ENCODE results near the gene NCF4.

NCF4 gene

DNA sequence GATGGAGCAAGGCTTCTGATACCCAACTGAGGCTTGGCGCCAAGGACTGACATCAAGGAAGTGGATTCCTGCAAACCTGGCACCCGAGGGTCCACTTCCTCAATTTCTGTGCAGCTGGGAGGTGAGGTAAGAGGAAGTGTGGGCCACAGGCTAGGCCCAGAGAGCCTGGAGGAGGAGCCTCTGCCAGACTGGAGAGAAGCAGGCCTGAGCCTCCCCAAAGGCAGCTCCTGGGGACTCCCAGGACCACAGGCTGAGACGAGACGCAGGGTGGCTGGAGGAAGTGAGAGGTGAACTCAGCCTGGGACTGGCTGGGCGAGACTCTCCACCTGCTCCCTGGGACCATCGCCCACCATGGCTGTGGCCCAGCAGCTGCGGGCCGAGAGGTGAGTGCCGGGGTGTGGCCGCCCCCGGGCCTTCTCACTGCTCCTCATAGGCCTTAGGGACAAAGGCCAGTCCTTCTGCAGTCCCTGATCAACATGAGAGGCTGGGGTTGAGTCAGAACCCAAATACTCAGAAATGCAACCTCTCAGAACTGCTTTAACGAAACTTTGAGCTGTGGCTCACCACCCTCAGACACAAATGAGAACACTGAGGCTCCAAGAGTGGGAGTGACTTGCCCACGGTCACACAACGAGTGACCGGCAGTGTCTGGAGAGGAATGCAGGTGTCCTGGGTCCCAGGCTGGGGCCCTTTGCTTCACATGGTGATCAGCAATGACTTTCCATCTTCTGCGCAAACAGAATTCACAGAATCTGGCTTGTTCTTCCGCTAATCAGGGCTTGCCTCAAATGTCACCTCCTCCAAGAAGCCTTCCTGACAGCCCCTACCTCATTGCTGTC lies at the start of gene NCF4:
Gene NCF4, plus strand, starts transcription at position 186 of the 839 bp plus-strand sequence. Its CDS starts 166 bp downstream, at position 352.
- DNase-seq (ENCODE audit: low read depth in 2 of 2) = no peak

DNA sequence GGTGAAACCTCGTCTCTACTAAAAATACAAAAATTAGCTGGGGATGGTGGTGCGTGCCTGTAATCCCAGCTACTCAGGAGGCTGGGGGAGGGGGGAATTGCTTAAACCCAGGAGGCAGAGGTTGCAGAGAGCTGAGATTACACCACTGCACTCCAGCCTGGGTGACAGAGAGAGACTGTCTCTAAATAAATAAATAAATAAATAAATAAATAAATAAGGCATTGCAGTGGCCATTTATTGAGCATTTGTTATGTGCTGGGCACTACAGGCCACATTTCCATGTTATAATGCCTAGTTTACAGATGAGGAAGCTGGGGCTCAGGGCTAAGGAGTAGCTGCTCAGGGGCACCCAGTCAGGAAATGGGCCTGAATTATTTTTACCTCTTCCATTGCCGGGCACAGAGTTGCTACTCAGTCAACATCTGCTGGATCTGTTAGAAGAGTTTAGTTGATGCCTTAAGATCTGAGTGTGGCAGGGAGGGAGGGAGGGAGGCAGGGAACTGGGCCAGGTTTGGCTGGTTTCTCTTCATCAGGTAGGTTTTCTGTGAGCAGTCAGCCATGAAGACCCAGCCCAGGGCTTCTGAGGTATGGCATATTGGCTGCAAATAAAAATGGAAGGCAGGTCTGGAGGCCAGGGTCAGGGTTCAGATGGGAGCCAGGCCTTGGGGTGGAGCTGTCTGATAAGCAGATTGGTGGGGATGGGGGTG lies 49.6 kb upstream of the NCF4 start:
- DNase-seq (ENCODE audit: low read depth in 2 of 2) = no peak

DNA sequence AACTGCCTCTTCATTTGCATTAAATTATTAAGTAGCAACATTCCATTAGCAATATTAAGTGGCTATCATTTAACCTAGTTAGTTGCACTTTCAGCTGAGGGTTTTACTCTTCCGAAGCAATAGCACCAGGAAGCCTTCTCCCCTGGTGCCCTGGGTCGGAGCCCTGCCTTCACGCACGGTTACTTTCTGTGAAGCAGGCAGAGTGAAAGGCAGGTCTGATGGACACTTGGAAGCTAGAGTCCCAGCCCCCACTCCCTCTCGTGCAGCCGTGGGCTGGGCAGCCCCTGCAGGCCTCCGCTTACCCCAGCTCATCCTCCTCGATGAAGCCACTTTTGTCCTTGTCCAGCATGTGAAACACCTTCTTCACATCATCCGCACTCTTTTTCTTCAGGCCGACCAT lies 46.0 kb upstream of the NCF4 start:
- DNase-seq (ENCODE audit: low read depth in 2 of 2) = no peak

DNA sequence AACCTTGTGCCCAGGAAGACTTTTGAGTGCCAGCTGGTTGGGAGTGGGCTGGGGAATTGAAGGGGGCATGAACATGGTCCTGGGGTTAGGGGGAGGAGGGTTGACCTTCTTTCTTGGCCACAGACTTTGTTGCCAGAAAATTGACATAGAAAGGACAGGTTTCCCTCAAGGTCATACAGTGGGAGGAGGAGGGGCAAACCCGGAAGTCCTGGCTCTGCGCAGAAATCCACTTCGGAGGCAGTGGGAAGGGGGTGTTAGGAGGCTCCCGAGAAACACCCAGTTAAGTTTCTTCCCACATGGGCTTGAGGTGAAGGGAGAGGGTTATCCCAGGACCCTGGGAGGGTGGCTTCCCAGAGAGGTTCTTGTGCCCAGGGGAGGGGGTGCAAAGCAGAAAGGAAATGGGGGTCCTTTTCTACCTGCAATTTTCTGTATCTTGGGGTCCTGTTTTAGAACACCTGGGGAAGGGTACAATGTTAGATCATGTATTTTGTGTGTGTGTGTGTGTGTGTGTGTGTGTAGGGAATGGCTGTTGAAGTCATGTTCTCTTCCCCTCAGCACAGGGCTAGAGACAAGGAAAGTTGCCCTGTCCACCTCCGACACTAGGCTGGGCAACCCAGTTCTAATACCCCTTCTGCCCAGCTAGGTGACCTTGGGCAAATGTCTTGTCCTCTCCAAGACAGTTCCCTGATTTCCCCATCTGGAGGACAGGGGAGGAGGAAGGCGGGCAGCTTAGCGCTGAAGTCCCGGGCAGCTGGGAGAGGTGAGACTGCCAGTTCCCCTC lies 45.1 kb upstream of the NCF4 start:
- no peak for DNase-seq (ENCODE audit: low read depth in 2 of 2)

- no peak for DNase-seq (ENCODE audit: low read depth in 2 of 2)
These were observed 44.5 kb upstream of the NCF4 start for GRCh38 chr22:36816339-36816635.

GRCh38 chr22:36816636-36817524 lies 43.9 kb upstream of the NCF4 start, which contains the start of gene PVALB:
TSS of gene PVALB (minus strand) at chr22:36817035. CDS start at chr22:36817005, 30 bp downstream.
- no peak for DNase-seq (ENCODE audit: low read depth in 2 of 2)

DNA sequence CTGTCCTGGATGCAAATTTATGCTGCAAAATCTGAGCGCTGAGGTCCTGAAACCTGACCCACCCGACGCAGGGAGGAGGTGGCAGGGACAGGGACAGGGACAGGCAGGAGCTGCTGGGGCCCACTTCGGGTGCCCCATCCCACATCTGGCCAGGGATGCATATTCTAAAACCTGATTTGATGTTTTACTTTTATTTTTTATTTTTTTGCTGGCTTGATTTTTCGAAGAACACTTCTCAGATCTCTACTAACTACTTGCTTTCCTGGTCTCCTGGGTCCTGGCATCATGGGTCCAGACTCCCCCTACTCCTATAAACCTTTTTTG lies 43.3 kb upstream of the NCF4 start:
- no peak for DNase-seq (ENCODE audit: low read depth in 2 of 2)

DNA sequence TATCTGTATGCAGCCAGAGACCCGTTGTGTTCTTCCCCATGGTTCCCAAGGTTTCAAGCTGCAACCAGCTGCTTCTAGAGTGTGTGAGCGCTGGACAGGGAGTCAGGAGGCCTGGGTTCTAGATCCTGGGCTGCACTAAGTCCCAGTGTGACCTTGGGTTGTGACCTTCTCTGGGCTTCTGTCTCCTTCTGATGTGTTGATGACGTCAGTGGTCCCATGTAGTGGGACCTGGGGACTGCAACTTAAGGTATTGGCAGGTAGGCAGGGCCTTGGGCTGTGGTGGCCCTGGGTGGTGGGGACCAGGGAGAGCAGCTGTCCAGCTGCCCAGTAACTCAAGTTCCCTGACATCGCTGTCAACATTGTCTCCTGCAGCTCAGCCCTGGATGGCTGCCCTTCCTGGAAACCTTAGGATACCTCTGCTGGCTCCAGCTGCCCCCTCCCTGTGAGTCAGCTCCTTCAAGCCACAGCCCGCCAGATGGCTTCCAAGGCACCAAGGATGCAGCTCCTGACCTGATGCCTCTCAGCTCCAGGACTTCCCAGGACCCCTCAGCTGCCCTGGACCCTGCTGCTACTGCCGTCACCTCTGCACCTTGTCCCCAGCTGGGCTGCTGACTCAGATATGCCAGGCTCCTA lies 42.7 kb upstream of the NCF4 start:
- no peak for DNase-seq (ENCODE audit: low read depth in 2 of 2)

GRCh38 chr22:36819112-36819511 lies 41.7 kb upstream of the NCF4 start:
- DNase-seq (ENCODE audit: low read depth in 2 of 2) = no peak

- DNase-seq (ENCODE audit: low read depth in 2 of 2) = no peak
These were observed 38.2 kb upstream of the NCF4 start for GRCh38 chr22:36822581-36822980.

DNA sequence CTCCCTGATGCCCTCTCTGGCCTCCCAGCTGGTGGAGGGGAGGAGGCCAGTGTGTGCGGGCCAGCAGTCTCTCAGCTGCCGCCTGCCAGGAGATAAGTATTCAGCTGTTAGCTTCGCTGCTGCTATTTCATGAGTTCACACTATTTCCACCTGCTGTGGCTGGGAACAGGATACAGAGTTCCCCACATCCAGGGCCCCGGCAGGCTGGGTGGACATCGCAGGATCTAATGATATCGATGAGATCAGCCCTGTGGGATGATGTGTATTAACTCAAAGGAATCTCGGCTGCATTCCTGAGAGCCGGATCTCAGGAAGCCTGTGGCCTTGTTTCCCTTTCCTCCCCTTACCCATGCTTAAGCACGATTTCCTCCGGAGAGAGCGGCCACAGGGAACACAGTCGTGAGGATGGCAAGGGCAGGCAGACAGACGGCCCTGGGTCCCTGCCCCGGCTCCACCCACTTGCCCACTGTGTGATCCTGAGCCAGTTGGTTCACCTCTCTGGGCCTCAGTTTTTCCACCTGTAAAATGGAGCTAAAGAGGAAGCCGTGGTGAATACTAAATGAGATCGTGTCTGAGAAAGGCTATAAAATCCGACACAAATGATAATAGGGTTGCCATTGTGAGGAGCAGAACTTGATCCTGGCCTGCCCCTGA lies 37.5 kb upstream of the NCF4 start:
- DNase-seq (ENCODE audit: low read depth in 2 of 2) = no peak

- DNase-seq (ENCODE audit: low read depth in 2 of 2) = no peak
These were observed 36.2 kb upstream of the NCF4 start for GRCh38 chr22:36824655-36825054.

DNA sequence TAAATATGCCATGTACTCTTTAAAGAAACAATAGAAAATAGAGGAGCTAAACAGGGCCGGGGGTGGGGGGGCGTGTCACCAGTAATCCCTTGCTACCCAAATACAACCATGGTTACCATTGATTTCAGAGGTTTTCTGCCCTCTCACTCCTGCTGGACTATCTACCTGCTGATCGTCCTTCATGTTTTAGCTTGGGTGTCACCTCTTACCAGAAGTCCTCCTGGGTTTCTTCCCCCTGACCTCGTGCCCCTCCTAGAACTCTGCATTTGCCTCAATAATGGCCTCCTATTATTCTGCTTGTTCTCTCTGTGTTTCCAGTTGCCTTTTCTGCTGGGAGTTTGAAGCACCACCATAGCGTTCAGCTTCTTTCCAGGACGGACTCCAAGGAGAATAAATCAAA lies 34.5 kb upstream of the NCF4 start:
- no peak for DNase-seq (ENCODE audit: low read depth in 2 of 2)

DNA sequence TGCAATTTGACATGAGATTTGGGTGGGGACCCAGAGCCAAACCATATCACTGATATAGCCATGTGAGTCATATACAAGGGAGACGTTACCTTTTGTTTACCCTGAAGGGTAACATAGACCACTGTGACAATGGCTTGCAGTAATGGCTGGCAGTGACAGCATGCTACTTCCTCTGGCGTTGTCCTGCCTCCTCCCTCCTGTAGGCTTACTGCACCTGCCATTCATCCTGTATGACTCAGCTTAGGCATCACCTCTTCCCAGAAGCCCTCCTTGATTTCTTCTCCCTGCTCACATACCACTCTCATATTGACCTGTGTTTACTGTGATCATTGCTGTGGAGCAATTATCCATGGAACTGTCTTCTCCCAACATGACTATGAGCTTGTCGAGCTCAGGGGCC lies 32.0 kb upstream of the NCF4 start:
- no peak for DNase-seq (ENCODE audit: low read depth in 2 of 2)

DNA sequence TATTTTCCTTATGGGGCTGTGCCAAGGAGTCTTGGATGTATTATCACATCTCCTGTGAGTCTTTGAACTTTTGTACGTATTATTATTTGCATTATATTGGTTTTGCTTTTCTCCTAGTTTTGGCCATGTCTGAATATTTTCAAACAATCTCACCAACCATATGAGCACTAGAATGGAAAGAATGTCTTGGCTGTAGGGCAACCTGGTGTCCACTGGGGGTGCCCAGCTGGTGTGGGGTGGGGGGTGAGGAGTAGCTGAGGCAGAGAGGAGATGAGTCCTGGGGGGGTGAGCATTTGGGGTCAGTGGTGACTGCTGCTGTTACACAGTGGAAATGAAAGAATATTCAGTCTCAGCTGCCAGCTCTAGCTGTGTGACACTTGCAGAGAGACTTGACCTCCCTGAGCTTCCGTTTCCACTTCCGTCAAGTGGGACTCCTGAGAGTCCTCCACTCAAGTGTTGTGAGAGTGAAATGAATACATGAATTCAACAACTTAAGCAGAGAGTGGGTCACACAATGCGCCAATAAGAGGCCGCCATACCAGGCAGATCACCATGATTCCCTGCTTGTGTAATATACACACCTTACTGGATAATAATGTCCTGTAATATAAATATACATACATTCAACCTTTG lies 31.3 kb upstream of the NCF4 start:
- DNase-seq (ENCODE audit: low read depth in 2 of 2) = no peak

- no peak for DNase-seq (ENCODE audit: low read depth in 2 of 2)
These were observed 30.2 kb upstream of the NCF4 start for GRCh38 chr22:36830601-36831000.

DNA sequence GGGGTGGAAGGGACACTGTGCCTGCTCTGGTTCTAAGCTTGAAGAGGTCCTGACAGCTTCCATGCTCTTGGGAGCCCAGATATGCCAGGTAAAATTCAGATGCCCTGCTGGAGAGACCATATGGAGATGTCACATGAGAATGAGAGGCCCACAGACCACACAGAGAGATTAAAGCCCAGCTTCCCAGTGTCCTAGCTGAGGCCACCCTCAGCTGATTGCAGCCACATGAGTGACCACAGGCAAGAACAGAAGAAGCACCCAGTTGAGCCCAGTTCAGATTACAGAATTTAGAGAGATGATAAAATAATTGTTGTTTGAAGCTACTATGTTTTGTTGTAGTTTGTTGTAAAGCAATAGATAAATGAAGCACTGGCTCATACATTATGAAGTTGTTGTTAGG lies 29.6 kb upstream of the NCF4 start:
- DNase-seq (ENCODE audit: low read depth in 2 of 2) = no peak

DNA sequence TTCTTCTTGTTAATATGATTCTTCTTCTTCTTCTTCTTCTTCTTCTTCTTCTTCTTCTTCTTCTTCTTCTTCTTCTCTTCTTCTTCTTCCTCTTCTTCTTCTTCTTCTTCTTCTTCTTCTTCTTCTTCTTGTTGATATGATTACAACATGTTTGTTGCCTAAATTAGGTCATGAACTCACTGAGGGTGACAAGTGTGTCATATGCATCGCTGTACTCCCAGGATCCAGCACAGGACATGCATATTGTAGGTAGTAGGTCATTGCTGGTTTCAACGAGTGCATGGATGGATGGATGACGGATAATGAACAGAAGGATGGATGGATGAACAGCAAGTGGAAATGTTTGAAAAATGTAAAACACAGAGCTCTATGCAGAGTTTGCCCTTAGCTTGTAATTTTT lies 29.1 kb upstream of the NCF4 start:
- no peak for DNase-seq (ENCODE audit: low read depth in 2 of 2)

DNA sequence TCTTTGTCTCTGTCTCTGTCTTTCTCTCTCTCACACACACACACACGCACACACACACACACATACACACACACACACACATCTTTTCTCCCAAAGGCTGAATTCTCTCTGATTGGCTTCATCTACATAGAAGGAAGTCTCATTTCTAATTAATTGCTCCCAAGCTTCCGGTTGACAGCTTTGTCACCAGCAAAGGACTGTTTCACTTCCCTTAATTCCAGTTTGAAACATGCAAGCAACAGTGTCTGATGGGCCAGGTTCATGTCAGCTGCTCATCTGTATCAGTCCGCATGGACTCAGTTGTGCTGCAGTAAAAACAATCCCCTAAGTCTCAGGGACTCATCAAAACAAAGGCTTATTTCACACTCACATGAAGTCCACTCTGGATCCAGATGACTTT lies 27.7 kb upstream of the NCF4 start:
- DNase-seq (ENCODE audit: low read depth in 2 of 2) = no peak

GRCh38 chr22:36835903-36836302 lies 24.9 kb upstream of the NCF4 start:
- no peak for DNase-seq (ENCODE audit: low read depth in 2 of 2)
